Fibroblast of pulmonary artery (primary cell): Measurements from ENCODE around the gene NFIA.

Experiments
- DNase-seq: peaks from one replicate; pipeline ENCODE4 v3.0.0-alpha.2; 2010; ENCODE audit warnings: low read depth
- H3K4me3 ChIP-seq: replicated peaks from 2 replicates; pipeline ENCODE4 v1.5.1; 2011; ENCODE audit warnings: low read depth, mild to moderate bottlenecking, control low read depth, low read length, moderate library complexity
- TF ChIP-seq, protein P1 (sequence below): IDR thresholded peaks from 2 replicates; pipeline ENCODE4 v1.5.1; 2011; ENCODE audit warnings: mild to moderate bottlenecking, control low read depth, low read length, inconsistent platforms; ENCODE audit errors: missing control alignments

NFIA gene

DNA sequence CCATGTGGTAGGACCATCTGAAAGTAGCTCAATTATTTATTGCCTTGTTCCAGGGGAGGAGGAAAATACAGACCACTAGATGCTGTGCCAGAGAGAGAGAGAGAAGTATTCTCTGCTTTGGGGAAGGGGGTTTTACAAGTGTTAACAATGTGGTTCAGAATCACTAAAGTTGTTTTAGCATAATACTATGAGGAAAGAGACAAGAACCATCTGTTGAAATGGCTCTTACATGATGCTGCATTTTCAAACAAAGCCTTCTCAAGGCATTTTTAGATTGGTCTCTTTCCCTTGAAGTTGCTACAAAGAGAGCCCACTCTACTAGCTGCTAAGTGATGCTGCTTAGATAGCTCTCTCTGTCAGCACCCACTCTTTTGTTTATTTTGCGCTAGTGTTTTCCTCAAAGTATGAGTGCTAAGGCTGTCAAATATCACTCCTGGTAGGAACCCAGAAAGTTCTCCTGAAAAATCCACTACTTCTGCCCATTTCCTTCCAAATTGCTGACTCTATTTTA lies 255.1 kb downstream of the NFIA start:
- TF ChIP-seq, protein P1, sequence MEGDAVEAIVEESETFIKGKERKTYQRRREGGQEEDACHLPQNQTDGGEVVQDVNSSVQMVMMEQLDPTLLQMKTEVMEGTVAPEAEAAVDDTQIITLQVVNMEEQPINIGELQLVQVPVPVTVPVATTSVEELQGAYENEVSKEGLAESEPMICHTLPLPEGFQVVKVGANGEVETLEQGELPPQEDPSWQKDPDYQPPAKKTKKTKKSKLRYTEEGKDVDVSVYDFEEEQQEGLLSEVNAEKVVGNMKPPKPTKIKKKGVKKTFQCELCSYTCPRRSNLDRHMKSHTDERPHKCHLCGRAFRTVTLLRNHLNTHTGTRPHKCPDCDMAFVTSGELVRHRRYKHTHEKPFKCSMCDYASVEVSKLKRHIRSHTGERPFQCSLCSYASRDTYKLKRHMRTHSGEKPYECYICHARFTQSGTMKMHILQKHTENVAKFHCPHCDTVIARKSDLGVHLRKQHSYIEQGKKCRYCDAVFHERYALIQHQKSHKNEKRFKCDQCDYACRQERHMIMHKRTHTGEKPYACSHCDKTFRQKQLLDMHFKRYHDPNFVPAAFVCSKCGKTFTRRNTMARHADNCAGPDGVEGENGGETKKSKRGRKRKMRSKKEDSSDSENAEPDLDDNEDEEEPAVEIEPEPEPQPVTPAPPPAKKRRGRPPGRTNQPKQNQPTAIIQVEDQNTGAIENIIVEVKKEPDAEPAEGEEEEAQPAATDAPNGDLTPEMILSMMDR = no peak
- H3K4me3 ChIP-seq = peak overlapping the region; percentile 4
- DNase-seq = peak; percentile 42

DNA sequence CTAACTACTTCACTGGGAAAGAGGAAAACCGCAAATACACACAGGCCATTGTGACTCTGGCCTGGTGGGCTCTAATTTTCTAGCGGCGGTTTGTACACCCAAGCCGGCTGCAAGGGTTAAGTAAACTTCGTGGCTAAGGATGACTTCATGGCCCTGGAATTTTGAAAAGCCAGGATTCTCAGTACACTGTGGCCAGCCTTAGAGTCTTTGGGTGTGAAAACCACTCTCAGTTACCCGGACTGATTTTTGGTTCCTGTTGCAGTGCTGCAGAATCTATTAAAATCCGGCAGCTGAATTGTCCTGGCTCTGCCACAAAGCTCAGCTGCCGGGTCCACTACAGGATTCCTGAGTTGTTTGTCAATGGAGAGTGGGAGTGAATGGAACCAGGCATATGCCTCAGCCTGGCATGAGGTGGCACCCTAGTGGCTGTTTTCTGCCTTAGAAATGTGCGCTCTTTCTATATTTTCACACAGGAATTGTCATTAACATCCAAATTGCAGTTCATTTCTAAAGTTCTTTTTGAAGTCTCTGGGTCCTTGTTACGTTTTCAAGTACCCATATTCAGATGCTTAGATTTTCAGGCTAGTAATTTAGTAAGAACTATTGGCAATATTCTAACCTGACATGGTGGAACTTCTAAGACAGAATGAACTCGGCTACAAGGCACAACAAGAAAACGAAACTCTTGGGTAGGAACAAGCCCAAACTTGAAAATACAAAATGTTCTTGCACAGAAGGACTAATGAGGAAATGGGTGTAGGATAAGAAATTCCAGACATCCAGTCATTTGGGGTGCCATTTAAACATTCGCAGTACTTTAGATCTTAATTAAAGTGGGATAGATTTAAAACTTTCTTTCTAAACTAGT lies 255.9 kb downstream of the NFIA start:
- peak overlapping the region; percentile 4 for H3K4me3 ChIP-seq
- peak; percentile 91 for DNase-seq

DNA sequence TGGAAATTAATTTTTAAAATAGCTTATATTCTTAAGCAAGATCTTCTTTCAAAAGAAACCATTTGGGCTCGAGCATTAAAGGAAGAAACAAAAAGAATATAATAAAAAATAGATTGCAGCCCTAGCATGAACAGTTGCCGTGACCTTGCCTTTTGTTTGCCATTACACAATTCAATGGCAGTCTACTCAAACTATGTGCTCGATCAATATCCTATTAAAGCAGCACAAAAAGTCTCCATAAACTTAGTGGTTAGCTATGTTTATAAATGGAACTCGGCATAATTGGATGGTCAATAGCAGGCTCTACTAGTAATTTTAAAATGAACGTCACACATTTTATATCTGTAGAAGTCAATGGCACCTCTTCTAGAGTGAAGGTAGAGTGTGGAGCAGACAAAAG lies 256.5 kb downstream of the NFIA start:
- DNase-seq = no peak
- TF ChIP-seq, protein P1 = no peak
- H3K4me3 ChIP-seq = no peak overlapping the region

More for the DNA sequence above, 255.9 kb downstream of the NFIA start:
- TF ChIP-seq, protein P1 = peak; percentile 76

DNA sequence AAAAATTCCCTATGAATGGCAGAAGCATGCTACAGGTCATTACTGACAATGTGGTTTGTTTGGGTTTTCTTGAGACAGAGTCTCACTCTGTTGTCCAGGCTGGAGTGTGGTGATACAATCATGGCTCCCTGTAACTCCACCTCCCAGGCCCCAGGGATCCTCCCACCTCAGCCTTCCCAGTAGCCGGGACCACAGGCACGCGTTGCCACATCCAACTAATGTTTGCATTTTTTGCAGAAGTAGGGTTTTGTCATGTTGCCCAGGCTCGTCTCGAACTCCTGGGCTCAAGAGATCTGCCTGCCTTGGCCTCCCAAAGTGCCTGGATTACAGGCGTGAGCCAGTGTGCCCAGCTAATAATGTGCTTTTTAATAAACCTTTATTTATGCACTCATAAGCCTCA lies 259.1 kb downstream of the NFIA start:
- TF ChIP-seq, protein P1 = no peak
- DNase-seq = no peak
- H3K4me3 ChIP-seq = no peak overlapping the region

DNA sequence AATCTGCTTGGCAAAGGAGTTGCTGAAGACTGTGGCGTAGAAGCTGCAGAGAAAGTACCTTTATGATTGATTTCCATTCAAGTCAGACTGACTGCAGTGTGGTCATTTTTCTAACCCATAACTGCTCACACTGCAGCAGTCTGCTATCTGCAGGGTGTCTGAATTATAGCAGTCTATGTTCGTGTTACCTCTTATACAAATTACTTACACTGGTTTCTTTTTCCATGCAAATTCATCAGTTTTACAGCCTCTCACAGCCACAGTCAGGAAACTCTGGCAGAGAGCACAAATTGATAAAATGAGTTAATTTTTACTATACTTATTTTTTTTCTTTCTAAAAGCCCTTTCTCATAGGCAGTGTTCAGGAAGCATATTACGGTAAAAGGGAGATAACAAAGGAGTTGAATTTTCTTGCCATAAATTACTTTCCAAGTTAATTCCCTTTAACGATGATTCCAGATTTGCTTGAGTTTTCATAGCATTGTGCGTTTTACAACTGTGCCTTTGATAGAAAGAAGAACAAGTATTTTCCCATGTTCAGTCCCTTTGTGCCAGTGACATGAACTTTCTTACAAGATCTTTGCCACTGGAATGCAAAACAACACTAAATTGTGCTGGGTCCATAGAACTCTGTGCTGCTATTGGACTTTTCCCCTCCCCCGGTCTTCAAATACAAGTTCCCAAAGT lies 261.5 kb downstream of the NFIA start:
- no peak for DNase-seq
- no peak overlapping the region for H3K4me3 ChIP-seq
- TF ChIP-seq, protein P1 = no peak

DNA sequence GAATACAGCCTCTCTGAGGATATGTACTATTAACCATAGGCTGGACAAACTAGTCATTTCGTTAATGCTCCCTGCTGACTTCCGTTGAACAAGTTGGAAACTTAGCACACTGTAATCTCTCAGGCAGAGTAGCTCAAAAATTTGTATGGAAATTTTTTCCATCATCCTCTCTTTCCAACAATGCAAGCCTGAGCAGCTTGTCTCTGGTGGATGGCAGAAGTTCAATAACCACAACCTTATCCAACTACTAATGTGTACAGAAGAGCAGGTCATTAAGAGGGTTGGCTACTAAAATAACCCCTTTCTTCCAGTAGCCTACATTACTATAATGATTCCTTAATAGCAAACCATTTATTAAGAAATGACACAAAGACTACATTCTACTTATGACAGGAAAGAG lies 262.3 kb downstream of the NFIA start:
- peak; percentile 41 for DNase-seq
- no peak overlapping the region for H3K4me3 ChIP-seq
- TF ChIP-seq, protein P1 = no peak
